ENCODE measurements around the gene ABCC2. TPM values are rescaled to one million over a fixed set of nuclear protein-coding genes. Genes with fewer than 3 reads are reported as not detected.

The ABCC2 gene
- total RNA-seq, 1 donor from 2014 or later, result 11.0 TPM

- Mint-ChIP-seq H3K27me3 (no peaks in the 10 kb centered on the region), H3K36me3 (peaks cover 30% of the 10 kb centered on the region), H3K4me1 (ENCODE audit: unreplicated experiment) (no peaks in the 10 kb centered on the region), H3K27ac (no peak overlapping the region), H3K9me3 (no peaks in the 10 kb centered on the region), H3K4me3 (no peak overlapping the region)
- TF ChIP-seq CTCF (conservative IDR thresholded peaks at IDR 0.05), result no peak
- no peak for DNase-seq (ENCODE audit: extremely low spot score, unreplicated experiment)
Measured at GRCh38 chr10:99756159-99756558, 26.3 kb upstream of the ABCC2 start.

DNA sequence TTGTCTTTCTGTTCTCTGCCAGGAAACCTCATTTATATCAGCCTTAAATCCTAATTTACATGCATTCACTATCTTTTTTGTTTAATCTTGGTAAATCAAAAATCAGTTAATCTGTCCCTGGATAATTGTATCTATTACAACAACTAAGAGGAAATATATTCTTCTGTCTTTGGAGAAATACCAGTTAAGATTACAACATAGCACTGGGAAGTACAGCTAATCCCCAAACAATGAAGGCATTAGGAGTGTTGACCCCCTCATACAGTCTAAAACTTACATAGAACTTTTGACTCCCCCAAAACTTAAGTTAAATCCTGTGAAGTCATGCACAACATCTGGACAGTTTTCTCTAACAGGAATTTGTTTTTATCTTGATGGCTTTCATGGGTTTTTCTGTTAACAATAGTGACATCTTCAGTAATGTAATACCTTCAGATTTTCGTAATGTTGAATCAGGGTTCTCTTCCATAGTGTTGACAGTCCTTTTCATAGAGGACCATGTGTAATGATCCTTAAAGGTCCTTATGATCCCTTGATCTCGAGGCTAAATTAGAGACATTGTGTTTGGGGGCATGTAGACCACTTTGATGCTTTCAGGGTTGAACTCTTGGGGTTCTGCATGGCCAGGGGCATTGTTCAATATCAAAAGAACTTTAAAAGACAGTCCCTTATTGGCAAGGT lies 24.1 kb upstream of the ABCC2 start:
- no peak for DNase-seq (ENCODE audit: extremely low spot score, unreplicated experiment)
- Mint-ChIP-seq H3K36me3 (peaks cover 30% of the 10 kb centered on the region), H3K27ac (no peak overlapping the region), H3K4me3 (no peak overlapping the region), H3K9me3 (no peaks in the 10 kb centered on the region), H3K4me1 (ENCODE audit: unreplicated experiment) (no peaks in the 10 kb centered on the region), H3K27me3 (no peaks in the 10 kb centered on the region)
- TF ChIP-seq CTCF (conservative IDR thresholded peaks at IDR 0.05), result no peak

DNA sequence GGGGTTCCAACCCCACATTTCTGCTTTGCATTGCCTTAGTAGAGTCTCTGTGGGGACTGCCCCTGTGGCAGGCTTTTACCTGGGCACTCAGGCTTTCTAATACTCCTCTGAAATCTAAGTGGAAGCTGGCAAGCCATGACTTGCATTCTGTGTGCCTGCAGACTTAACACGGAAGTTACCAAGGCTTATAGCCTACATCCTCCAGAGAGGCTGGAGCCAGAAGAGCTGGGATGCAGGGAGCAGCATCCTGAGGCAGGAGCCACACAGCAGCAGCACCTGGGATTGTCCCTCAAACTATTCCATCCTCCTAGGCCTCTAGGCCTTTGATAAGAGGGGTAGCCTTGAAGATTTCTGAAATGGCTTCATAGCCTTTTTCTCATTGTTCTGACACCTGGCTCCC lies 22.1 kb upstream of the ABCC2 start:
- DNase-seq (ENCODE audit: extremely low spot score, unreplicated experiment), result no peak
- Mint-ChIP-seq H3K4me3 (no peak overlapping the region), H3K27me3 (no peaks in the 10 kb centered on the region), H3K9me3 (no peaks in the 10 kb centered on the region), H3K4me1 (ENCODE audit: unreplicated experiment) (no peaks in the 10 kb centered on the region), H3K36me3 (peaks cover 26% of the 10 kb centered on the region), H3K27ac (no peak overlapping the region)
- no peak for TF ChIP-seq CTCF (conservative IDR thresholded peaks at IDR 0.05)

DNA sequence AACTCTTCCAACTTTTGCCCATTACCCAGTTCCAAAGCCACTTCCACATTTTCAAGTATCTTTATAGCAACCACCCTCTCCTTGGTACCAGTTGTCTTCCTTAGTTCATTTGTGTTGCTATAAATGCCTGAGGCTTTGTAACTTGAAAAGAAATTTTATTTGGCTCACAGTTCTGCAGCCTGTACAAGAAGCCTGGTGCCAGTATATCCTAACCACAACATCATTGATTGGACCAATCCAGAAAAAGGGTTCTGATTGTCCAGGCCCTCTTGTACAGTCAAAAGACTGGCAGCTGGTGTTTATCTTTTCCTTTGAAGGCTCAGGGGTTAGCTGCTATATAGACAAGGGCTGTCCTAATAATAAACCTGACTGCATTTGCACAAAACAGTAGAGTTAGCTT lies 21.1 kb upstream of the ABCC2 start:
- TF ChIP-seq CTCF (conservative IDR thresholded peaks at IDR 0.05), result no peak
- Mint-ChIP-seq H3K36me3 (peaks cover 26% of the 10 kb centered on the region), H3K27me3 (no peaks in the 10 kb centered on the region), H3K27ac (no peak overlapping the region), H3K4me3 (no peak overlapping the region), H3K9me3 (no peaks in the 10 kb centered on the region), H3K4me1 (ENCODE audit: unreplicated experiment) (no peaks in the 10 kb centered on the region)
- DNase-seq (ENCODE audit: extremely low spot score, unreplicated experiment), result no peak

DNA sequence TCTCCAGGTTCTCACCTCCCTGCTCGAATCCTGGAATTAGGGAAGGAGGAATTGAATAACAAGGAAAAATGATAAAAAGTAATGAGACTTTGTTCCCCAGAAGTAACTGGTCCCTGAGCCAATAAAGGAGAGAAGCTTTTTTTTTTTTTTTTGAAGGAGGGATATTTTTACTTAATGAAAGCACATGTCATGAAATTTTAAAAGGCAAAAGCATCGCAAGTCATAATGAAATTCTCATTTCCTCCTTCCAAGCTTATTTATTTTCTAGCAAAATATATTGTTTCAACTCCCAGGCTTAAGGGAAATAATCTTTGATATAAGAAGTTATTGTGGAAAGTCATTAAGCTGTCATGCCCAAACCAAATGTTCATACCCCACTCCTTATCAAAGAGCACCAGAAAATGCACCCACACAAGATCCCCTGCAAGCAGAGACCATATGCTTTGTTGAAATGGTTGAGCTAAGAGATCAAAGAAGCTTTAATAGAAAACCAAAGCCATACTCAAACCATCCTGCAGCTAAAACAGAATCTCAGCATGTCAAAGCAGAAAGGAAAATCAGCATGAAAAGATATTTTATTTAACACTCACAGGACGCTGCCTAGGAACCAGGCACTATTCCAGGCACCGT lies 16.7 kb upstream of the ABCC2 start:
- Mint-ChIP-seq H3K9me3 (no peaks in the 10 kb centered on the region), H3K4me1 (ENCODE audit: unreplicated experiment) (no peaks in the 10 kb centered on the region), H3K36me3 (peaks cover 8% of the 10 kb centered on the region), H3K27ac (no peak overlapping the region), H3K27me3 (no peaks in the 10 kb centered on the region), H3K4me3 (no peak overlapping the region)
- no peak for TF ChIP-seq CTCF (conservative IDR thresholded peaks at IDR 0.05)
- no peak for DNase-seq (ENCODE audit: extremely low spot score, unreplicated experiment)
